Fibroblast of gingiva (primary cell): ENCODE data around the gene DLL4.
"Not testable (repeated sequence)": the region's sequence is repeated elsewhere in the genome, so short reads cannot be mapped to it uniquely, and the experiment has no call there.

ENCODE experiments used
- DNase-seq: peaks from one replicate; pipeline ENCODE4 v3.0.0-alpha.2; 2011; ENCODE audit warnings: low read depth

The DLL4 gene

GRCh38 chr15:40941528-40942336 is 12.6 kb downstream of the DLL4 start:
- DNase-seq = peak; percentile 65

- DNase-seq = no peak
These were observed 13.3 kb downstream of the DLL4 start for GRCh38 chr15:40942337-40942854.

DNA sequence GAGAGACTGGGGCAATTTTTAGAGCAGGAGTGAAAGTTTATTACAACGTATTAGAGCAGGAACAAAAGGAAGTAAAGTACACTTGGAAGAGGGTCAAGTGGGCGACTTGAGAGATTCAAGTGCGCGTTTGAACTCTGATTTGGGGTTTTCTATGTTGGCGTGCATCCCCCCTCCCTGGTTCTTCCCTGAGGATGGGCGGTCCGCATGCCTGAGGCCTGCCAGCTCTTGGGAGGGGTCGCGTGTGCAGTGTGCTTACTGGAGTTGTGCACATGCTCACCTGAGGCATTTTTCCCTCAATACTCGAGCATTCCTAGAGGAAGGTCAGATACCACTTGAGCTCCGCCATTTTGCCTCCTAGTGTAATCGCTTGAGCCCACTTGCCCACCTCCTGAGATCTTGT is 13.7 kb downstream of the DLL4 start:
- DNase-seq = no peak

GRCh38 chr15:40943764-40944365 is 14.7 kb downstream of the DLL4 start:
- no peak for DNase-seq

GRCh38 chr15:40944510-40945296 is 15.6 kb downstream of the DLL4 start:
- no peak for DNase-seq

DNA sequence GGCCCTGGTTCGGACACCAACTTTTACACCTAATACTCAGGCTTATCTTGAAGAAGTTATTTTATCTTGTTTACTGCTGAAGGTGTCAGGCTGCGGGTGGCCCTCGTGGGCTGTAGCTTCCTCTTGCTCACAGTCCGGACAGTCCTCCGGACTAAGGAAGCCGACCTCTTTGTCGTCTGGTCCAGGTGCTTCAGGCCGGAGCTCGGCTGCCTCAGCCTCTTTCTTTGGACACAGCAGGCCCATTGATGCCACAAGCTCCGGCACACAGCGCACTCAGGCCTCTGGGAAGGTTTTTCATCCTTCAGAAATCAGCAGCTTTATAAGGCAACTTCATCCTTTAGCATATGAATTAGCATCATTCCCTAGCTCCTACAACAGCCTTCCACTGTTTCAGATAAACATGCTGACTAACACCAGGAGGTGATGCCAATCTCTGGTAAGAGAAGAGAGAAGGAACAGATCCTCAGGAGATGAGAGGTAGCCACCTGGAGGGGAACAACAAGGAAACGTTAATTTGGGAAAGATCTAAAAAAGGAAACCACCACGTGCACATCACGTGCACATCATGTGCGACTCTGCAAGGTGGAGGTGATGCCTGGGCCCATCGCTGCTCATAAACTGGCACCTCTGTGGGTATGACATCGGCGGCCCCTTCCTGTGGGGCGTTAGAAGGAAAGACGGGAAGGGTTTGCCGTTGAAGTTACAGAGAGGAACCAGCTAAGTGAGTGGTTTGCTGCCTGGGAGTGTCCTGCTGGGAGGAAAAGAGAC is 19.8 kb downstream of the DLL4 start:
- DNase-seq = no peak

GRCh38 chr15:40949756-40950207 is 20.6 kb downstream of the DLL4 start:
- DNase-seq = no peak

DNA sequence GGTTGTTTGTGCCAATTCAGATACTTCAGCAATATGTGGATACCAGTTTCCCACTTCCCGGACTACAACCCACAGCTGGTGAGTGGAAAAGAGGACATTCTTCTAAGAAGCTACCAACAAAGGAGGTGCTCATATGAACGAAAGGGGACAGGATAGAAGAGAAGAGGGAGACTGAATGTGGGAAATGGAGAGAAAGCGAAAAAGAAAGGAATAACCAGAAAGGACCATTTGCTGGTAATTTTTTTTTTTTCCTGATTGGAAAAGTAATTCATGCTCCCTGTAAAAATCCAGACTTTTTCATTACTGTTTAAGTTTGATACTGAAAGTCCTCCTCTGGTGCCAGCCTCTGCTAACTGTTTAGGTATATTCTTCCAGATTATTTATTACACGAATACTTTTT is 22.6 kb downstream of the DLL4 start:
- no peak for DNase-seq

GRCh38 chr15:40952301-40952900 is 23.3 kb downstream of the DLL4 start:
- no peak for DNase-seq

- peak; percentile 96 for DNase-seq
These were observed 24.0 kb downstream of the DLL4 start, which contains the start of gene CHAC1 for GRCh38 chr15:40952901-40953712. Gene CHAC1, plus strand, starts transcription at chr15:40953471. Its CDS starts 113 bp downstream, at chr15:40953584.

- DNase-seq = no peak
These were observed 24.6 kb downstream of the DLL4 start for GRCh38 chr15:40953713-40954074.

DNA sequence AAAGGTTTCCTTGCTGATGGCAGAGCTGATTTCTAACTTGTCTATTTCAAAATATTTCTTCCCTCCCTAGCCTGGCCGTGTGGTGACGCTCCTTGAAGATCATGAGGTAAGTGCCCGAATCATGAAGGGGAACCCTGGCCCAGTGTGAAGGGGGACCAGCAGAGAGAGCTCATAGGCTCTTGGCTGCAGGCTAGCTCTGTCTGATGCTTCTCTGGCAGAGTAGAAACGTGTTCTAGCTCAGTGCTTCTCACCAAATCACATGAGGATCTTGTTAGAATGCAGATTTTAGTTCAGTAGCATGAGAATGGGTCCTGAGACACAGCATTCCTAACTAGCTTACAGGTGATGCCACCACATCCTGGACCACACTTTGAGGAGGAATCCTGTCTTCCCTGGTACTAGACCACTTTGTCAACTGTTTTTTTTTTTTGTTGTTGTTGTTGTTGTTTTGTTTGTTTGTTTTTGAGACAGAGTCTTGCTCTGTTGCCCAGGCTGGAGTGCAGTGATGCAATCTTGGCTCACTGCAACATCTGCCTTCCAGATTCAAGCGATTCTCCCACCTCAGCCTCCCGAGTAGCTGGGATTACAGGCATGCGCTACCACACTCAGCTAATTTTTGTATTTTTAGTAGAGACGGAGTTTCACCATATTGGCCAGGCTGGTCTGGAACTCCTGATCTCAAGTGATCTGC is 25.2 kb downstream of the DLL4 start:
- not testable (repeated sequence) for DNase-seq

DNA sequence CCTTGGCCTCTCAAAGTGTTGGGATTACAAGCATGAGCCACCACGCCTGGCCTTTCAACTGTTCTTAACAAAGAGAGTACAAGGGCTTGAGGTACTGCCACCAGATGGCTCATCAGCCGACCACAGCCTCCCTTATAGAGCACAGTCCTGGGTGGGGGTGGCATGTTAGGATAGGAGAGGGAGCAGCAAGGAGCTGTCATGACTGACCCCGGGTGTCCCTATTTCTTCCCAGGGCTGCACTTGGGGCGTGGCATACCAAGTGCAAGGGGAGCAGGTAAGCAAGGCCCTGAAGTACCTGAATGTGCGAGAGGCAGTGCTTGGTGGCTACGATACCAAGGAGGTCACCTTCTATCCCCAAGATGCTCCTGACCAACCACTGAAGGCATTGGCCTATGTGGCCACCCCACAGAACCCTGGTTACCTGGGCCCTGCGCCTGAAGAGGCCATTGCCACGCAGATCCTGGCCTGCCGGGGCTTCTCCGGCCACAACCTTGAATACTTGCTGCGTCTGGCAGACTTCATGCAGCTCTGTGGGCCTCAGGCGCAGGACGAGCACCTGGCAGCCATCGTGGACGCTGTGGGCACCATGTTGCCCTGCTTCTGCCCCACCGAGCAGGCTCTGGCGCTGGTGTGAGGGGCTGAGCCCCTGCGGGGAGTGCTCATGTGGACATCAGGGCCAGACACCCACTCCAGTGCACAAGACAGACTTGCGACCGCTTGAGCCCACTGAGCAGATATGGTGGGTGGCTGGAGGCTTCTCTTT is 26.2 kb downstream of the DLL4 start:
- DNase-seq = no peak

DNA sequence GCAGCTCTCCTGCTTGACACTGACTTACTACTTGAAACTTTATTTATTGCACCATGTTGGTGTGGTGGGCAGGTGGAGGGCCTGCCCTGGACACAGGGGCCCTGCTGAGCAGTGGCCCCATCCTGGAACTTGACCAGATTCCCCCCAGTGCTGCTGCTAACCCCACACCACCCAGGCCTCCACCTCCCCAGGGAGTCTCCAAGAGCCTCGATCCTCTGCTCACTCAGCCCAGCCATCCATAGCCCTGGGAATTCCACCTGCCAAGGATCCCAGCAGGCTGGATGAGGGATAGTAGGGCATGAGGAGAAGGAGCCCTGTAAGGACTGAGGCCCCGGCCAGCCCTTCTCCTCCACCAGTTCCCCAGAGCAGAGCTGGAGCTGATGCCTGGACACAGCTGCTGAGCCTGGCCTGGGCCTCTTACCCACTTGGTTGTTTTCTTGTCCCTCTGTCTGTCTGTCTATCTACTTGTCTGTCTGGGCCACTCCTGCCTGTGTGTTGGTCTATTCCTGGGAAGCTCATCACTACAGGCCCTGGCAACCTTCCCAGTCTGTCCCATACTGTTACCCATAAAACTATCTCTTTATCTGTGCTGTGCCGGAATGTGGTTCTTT is 26.9 kb downstream of the DLL4 start:
- no peak for DNase-seq

DNA sequence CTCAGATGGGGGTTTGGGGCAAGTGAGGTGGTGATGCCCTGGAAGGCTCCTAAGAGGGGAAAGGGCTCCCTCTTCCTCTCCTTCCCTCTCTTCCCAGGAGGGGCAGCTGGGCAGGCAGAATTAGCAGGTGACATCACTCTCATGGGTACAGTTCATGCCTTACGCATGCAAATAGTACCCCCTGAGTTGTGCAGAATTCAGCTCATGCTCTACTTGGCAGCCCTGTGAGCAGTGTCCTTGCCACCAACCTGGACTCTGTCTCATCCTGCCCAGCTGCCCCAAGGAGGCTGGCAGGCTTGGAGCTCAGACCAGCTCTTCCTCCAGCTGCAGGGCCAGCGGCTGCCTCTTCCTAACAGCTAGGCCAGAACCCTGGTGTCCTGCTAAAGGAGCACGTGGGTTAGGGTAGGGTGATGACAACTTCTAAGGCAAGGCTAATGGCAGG is 27.4 kb downstream of the DLL4 start:
- DNase-seq = no peak

DNA sequence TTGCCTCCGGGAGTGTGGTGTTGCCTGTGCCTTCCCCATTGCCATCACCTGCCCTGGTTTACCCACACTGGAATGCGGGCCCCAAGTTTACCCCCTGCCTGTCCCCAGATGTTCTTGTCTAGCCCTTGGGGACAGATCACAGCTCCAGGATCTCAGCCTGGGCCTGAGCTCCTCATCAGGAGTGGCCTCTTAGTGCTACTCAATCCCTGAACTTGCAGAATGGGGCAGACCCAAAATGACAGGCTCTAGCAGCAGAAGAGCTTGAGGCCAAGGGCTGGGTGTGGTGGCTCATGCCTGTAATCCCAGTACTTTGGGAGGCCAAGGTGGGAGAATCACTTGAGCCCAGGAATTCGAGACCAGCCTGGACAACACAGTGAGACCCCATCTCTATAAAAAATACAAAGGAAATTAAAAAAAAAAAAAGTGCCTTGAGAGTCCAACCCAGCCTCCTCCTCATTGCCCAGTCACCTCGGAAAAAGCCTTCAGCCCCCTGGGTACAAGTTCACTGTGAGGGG is 28.0 kb downstream of the DLL4 start:
- DNase-seq = no peak

GRCh38 chr15:40957581-40958051 is 28.5 kb downstream of the DLL4 start:
- peak; percentile 20 for DNase-seq

DNA sequence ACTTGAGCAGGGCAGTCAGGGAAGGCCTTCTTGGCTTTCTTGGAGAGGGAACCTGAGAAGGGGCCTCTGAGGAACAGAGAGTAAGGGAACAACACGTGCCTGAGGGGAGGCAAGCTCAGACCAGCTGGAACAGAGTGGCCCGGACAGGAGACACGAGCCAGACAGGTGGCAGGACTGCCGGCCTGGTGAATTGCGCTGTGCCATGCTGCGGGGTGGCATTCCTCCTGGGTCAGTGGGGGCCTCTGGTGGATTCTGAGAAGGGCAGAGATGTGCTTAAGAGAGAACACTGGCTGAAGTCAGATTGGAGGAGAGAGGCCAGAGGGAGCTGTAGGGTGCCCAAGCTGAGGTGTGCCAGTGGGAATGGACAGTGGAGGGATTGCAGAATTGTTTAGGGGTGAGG is 29.0 kb downstream of the DLL4 start:
- DNase-seq = no peak
